GM03348 (cell line): ENCODE measurements around the gene CMSS1.
A peak's percentile ranks its signal among the peaks of the same experiment; 100 is the strongest.
"Not testable (repeated sequence)": the region's sequence is repeated elsewhere in the genome, so short reads cannot be mapped to it uniquely, and the experiment has no call there.

Experiments
- DNase-seq: peaks from one replicate; pipeline ENCODE4 v3.0.0; 2012; ENCODE audit warnings: low spot score

CMSS1 gene

DNA sequence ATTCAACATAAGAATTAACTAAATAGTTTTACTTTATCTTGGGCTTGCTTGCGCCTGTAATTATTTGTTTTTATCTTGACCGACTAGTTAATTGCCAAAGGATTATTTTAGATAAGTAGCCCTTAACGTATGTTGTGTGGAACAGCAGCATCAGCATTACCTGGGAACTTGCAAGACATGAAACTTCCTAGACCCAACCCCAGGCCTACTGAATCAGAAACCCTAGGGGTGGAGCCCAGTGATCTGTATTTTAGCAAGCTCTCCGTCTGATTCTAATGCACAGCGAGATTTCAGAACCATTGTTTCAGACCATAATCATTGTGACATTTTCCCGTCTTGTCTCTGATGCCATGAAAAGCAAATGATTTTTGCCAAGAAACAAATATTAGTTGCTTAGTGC, 265.5 kb downstream of the CMSS1 start:
- no peak for DNase-seq

- DNase-seq = no peak
Measured at GRCh38 chr3:100084100-100084806, 266.6 kb downstream of the CMSS1 start.

GRCh38 chr3:100086401-100086800, 268.7 kb downstream of the CMSS1 start:
- DNase-seq = no peak

GRCh38 chr3:100087198-100087597, 269.5 kb downstream of the CMSS1 start:
- DNase-seq = no peak

DNA sequence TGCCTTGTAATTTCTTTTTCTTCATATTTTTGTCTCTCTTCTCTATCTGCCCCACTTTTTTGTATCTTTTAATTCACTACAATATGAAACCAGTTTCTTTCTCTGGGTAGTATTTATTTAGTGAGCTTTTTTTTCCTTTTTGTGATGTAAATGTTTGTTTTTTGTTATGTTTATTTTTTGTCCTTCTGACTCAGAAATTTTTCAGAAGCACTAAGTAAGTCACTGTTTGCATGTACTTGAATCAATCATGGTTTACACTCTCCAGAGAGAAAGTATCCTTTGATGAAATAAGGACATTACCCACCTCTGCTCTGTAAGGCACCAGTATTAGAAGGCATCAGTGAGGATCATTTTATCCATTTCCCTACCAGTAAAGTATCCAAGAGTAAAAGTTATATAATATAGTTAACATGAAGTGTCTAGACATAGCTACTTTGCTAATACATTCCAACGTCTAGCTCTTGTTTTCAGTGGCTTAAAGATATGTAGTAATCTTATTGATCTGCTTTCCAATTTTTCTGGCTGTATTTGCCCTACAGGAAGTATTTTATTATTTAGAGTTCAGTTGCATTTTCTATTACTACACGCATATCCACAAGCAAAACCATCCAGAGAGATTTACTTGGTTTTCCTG, 271.2 kb downstream of the CMSS1 start:
- DNase-seq = no peak

GRCh38 chr3:100089812-100090668, 272.4 kb downstream of the CMSS1 start:
- peak; percentile 64 for DNase-seq

GRCh38 chr3:100090669-100091005, 273.0 kb downstream of the CMSS1 start:
- no peak for DNase-seq

DNA sequence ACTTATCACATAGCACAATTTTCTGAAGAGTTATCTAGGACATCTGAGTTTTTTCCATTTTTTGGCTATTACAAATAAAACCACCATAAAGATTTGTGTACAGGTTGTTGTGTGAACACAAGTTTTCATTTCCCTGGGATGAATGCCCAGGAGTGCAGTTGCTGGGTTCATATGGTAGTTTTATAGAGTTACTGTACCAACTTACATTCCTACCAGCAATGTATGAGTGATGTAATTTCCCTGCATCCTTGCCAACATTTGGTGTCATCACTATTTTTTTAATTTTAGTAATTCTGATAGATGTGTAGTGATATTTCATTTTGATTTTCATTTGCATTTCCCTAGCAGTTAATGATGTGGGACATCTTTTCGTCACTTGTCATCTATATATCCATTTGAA, 276.2 kb downstream of the CMSS1 start:
- no peak for DNase-seq

- not testable (repeated sequence) for DNase-seq
Measured at GRCh38 chr3:100096286-100096685, 278.6 kb downstream of the CMSS1 start.

DNA sequence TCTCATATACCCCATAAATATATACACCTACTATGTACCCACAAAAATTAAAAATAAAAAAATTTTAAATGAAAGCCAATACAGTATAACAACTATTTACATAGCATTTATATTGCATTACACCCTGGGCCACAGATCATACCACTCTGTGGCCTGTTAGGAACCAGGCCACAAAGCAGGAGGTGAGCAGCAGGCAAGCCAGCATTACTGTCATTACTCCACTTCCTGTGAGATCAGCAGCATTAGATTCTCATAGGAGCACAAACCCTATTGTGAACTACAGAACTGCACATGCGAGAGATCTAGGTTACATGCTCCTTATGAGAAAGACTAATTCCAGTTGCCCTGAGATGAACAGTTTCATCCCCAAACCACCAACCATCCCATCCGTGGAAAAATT, 279.2 kb downstream of the CMSS1 start:
- no peak for DNase-seq

- no peak for DNase-seq
Measured at GRCh38 chr3:100097919-100098783, 280.5 kb downstream of the CMSS1 start.

DNA sequence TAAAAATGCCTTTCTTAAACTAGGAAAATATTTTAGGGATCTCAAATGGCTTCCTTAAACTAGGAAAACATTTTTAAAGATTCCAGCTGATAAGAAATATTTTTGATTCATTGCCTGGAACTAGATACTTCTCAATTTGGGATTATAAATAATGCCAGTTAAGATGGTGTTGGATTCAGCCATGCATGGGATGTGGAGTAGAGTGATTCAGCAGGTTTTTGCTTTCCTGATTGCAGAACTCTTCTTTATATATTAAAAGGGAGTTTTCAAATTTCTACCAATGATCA, 281.1 kb downstream of the CMSS1 start:
- DNase-seq = no peak

DNA sequence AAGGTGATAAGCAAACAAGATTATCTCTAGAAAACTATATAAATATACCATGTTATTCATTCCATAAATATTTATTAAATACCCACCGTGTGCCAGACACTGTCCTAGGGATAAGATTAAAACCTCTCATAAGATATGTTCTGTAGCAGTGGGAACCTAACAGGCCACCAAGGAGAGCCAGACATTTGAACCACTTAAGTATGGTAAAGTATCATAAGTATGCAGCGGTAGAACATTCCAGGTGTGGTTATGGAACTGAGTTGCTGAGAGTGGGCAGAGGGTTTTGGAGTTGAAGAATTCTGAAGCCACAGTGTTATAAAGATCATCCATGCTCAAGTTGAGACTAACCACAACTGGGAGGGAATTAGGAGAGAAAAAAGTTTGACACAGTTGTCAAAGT, 282.0 kb downstream of the CMSS1 start:
- DNase-seq = no peak

DNA sequence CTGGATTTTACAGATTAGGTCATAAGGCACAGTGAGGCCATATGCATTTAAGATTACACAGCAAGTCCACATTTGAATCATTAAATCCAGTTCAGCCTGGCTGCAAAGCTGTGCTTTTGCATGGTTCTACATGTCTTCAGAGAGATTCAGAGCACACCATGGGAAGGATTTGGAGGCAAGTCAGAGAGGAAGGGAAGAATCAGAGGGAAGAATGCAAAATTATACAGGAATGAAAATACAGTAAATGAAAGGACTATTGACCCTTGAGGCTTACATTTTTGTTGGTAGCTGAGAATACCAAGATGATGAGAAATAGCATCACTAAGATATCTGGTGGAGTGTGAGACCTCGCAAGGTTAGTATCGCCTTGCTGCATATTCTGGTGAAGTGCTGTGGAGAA, 282.8 kb downstream of the CMSS1 start:
- DNase-seq = peak; percentile 26

- no peak for DNase-seq
Measured at GRCh38 chr3:100102757-100103156, 285.1 kb downstream of the CMSS1 start.

DNA sequence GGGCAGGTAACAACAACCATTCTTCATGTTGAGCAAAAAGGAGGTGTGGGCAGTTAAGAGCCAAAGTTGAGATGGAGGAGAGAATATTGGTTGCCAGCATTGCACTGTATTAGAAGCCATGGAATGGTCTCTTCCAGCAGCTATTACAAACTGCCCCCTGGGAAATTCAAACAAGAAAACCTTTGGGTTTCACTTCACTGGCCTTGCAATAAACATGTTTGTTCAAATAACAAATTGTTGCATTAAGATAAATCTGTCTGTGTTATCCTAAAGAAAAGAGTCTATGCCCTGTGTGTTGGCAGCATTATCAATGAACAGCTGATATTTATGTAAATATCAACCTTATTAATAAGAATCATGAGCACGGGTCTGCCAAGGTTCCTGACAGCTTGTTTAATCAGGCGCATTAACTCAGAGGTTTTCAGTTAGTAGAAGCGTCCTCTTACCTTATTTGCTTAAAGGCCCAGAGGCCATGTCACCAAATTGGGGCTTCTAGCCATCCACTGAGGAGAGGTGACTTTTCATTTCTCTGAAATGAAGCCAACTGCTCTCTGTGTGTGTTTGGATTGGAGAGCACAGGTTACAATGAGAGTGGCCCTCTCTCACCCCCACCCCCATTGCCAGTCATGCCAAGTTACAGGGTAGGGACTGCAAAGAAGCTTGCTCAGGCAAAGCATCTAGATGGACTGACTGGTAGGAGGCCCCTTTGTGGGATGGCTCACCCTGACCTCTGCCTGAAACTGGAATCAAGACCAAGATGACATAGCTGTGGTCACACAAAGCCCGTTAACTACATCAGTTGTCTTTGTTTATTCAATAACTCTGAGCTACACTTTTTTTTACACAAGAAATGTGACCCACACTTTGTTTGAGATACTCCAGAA, 286.1 kb downstream of the CMSS1 start:
- DNase-seq = no peak

DNA sequence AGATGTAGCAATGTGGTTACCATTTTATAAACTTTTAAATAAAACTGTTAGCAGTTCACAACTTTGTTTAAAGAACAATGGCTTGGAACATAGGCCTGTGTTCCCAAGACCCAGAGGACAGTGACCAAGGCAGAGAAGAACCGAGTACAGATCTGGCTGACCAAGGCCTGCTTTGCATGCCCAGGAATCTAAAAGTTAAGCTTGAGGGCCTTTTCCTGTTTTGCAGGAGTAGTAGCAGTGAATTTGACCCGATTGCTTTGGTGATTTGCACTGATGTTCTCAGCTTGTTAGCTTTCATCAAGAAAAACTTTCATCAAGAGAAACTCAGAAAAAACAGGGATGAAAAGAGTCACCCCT, 286.8 kb downstream of the CMSS1 start:
- no peak for DNase-seq

GRCh38 chr3:100104817-100105413, 287.3 kb downstream of the CMSS1 start:
- no peak for DNase-seq

- DNase-seq = no peak
Measured at GRCh38 chr3:100105501-100105900, 287.8 kb downstream of the CMSS1 start.

DNA sequence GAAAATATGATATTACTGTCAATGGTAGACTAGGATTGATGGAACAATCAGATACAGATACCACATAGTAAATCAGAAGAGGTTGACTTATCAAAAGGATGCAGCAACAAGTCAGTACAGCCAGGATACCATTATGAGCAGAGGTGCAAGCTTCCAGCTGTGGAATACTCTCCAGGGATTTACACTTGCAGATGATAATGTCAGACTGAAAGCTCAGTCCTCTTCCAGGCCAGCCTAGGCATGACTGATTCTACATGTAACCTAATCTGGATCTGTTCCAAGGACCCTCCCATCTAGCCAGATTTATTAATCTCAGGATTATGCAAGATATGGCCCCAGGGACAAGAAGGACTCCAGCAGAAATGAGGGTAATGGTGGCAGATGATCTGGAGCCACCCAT, 288.4 kb downstream of the CMSS1 start:
- no peak for DNase-seq

DNA sequence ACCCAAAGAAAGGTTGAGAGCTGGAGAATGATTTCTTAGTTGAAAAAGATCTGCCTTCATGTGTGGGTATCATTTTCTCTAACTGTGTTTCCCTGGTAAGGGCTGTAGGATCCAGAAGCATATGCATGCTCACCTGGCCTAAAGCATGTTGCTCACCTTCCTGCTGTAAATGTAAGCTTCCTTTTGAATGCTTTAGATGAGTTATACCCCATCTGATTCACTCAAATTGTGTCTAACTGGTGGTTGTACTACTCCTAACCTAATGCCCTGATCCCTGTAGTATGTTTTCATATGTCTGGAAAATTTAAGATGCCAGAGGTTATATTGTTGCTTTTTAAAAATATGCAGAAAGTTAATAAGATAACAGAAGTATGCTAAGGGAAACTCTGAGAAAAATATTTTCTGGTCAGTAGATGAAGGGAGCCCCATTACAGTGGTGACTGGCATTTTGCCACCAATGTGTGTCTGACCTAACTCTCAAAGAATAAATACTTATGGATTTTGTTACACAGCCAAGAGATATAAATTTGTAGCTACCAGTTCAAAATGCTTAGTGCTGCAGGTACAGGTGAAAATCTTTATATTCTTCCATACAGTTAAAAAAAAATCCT, 289.0 kb downstream of the CMSS1 start:
- no peak for DNase-seq
